H1 (cell line): Measurements from ENCODE around the gene ARHGAP42.

ENCODE experiments used
- CTCF ChIP-seq, 3 experiments: IDR thresholded peaks; 1 replicate in 2 of 3; 2 replicates in 1 of 3; pipeline versions ENCODE4 v1.5.1 to v1.6.1; 2011; ENCODE audit warnings: low read length in 3 of 3, mild to moderate bottlenecking in 3 of 3, inconsistent platforms in 2 of 3, low read depth in 1 of 3, moderate library complexity in 1 of 3; ENCODE audit not compliant: insufficient read depth in 1 of 3; ENCODE audit errors: control extremely low read depth in 1 of 3
- EGR1 ChIP-seq: IDR thresholded peaks from 2 replicates; pipeline ENCODE4 v1.6.1; 2011; ENCODE audit warnings: low read depth, low read length, borderline replicate concordance
- EP300 ChIP-seq, 2 experiments: IDR thresholded peaks; 1 replicate in 1 of 2; 2 replicates in 1 of 2; pipeline ENCODE4 v1.6.1; 2011 to 2012; ENCODE audit warnings: low read depth in 2 of 2, low read length in 2 of 2, mild to moderate bottlenecking in 2 of 2, borderline replicate concordance in 1 of 2, inconsistent platforms in 1 of 2, moderate library complexity in 1 of 2

- TF ChIP-seq EGR1 = no peak
- no peak for TF ChIP-seq EP300 (IDR thresholded peaks at IDR 0.05; ENCODE audit: borderline replicate concordance in 1 of 2, low read depth in 2 of 2, low read length in 2 of 2)
- no peak for TF ChIP-seq CTCF (IDR thresholded peaks at IDR 0.05; ENCODE audit: control extremely low read depth in 1 of 3, insufficient read depth in 1 of 3, low read depth in 1 of 3, low read length in 3 of 3)
Measured at GRCh38 chr11:100832829-100833228, 145.7 kb downstream of the ARHGAP42 start.
